T-helper 2 cell treated with Interferon-gamma antibody and Interleukin-4, amounts not matched to agents 5 μg/mL and 100 μg/mL, for 36 hours (primary cell): ENCODE results near the gene PHKA2.

Experiments used
- DNase-seq: peaks from one replicate; pipeline ENCODE4 v3.0.0; 2021; ENCODE audit warnings: low spot score
- H3K27ac Mint-ChIP-seq: one replicate; pipeline ENCODE4 v1.8.0; 2021; ENCODE audit warnings: mild to moderate bottlenecking, mixed read lengths
- H3K27me3 Mint-ChIP-seq: one replicate; pipeline ENCODE4 v1.8.0; 2021; ENCODE audit warnings: low read depth, mixed read lengths
- H3K36me3 Mint-ChIP-seq: one replicate; pipeline ENCODE4 v1.8.0; 2021; ENCODE audit warnings: low read depth, mixed read lengths
- H3K4me1 Mint-ChIP-seq: one replicate; pipeline ENCODE4 v1.8.0; 2021; ENCODE audit warnings: low read depth, mixed read lengths
- H3K4me3 Mint-ChIP-seq: one replicate; pipeline ENCODE4 v1.8.0; 2022; ENCODE audit warnings: mild to moderate bottlenecking, moderate library complexity, mixed read lengths
- H3K9me3 Mint-ChIP-seq: one replicate; pipeline ENCODE4 v1.8.0; 2021; ENCODE audit warnings: mixed read lengths

The PHKA2 gene

GRCh38 chrX:18886344-18887161 is 97.4 kb downstream of the PHKA2 start:
- peak overlapping the region; percentile 86 for H3K4me3 Mint-ChIP-seq
- peak; percentile 28 for DNase-seq
- peaks cover 18% of the 10 kb centered on the region for H3K4me1 Mint-ChIP-seq
- no peaks in the 10 kb centered on the region for H3K27me3 Mint-ChIP-seq
- no peaks in the 10 kb centered on the region for H3K9me3 Mint-ChIP-seq
- no peaks in the 10 kb centered on the region for H3K36me3 Mint-ChIP-seq
- peak overlapping the region; percentile 79 for H3K27ac Mint-ChIP-seq

GRCh38 chrX:18886005-18886343 is 97.9 kb downstream of the PHKA2 start:
- Mint-ChIP-seq H3K4me1 (peaks cover 18% of the 10 kb centered on the region), H3K27me3 (no peaks in the 10 kb centered on the region), H3K27ac (peak overlapping the region; percentile 79), H3K4me3 (peak overlapping the region; percentile 86), H3K9me3 (no peaks in the 10 kb centered on the region), H3K36me3 (no peaks in the 10 kb centered on the region)
- DNase-seq: no peak

- Mint-ChIP-seq H3K27me3 (no peaks in the 10 kb centered on the region), H3K36me3 (no peaks in the 10 kb centered on the region), H3K4me1 (peaks cover 18% of the 10 kb centered on the region), H3K4me3 (peak overlapping the region; percentile 86), H3K9me3 (no peaks in the 10 kb centered on the region), H3K27ac (peak overlapping the region; percentile 79)
- DNase-seq: no peak
Measured at GRCh38 chrX:18885328-18886004, 98.4 kb downstream of the PHKA2 start.

DNA sequence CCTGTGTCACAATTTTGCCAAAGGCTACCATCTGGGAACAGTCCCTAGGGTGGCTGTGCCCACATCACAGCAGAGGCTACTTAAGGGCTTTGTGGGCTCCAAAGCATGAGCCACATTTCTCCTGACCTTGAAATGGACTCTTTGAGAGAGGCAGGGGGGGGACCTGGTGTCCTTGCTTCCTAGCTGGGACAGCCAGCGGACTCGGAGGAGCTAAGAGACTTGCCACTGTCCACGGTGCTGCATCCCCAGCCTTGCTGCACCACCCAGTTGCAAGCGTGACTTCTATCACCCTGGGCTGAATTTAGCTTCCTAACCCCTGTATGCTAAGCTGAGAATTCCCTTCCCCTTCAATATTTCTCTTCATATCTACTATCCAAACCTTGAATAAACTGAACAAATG is 99.0 kb downstream of the PHKA2 start:
- no peaks in the 10 kb centered on the region for H3K36me3 Mint-ChIP-seq
- H3K27me3 Mint-ChIP-seq: no peaks in the 10 kb centered on the region
- peaks cover 18% of the 10 kb centered on the region for H3K4me1 Mint-ChIP-seq
- no peak overlapping the region for H3K4me3 Mint-ChIP-seq
- no peak overlapping the region for H3K27ac Mint-ChIP-seq
- DNase-seq: no peak
- H3K9me3 Mint-ChIP-seq: no peaks in the 10 kb centered on the region

DNA sequence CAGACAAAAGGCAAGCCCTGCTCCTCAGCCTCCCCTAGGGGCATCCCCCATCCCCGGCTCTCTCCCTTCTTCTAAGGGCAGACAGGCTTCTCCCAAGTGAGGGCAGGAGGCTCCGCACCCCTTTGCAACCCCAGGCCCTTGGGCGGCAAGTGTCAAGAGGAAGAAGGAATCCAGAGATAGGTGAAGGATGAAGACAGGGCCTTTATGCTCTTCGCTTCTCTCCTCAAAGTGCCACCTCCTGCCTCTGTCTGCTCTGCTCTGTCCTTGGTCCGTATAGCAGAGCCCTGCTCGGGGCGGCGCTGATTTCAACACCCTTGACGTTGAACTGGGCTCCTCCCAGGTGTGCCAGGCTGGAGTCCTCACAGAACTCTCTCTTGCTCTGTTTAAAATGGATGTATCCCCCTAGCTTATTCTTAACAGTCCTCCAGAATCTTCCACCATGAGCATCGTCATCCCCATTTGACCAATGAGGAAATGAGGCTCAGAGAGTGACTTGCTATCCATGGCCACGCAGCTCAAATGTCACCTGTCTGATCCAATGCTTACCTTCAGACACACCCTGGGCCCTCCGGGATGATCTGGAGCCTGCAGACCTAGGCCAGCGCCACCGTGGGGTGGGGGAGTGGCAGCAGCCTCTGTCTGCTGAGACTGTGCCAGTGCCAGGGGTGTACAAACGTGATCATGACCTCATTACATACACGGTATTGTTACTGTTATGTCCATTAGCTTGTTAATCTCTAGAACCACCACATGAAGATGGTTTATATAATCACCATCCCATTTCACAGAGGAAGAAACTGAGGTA is 99.8 kb downstream of the PHKA2 start:
- H3K36me3 Mint-ChIP-seq: no peaks in the 10 kb centered on the region
- no peak overlapping the region for H3K27ac Mint-ChIP-seq
- no peak overlapping the region for H3K4me3 Mint-ChIP-seq
- peaks cover 18% of the 10 kb centered on the region for H3K4me1 Mint-ChIP-seq
- H3K9me3 Mint-ChIP-seq: no peaks in the 10 kb centered on the region
- no peaks in the 10 kb centered on the region for H3K27me3 Mint-ChIP-seq
- no peak for DNase-seq

GRCh38 chrX:18883234-18883960 is 100.5 kb downstream of the PHKA2 start:
- Mint-ChIP-seq H3K27me3 (no peaks in the 10 kb centered on the region), H3K9me3 (no peaks in the 10 kb centered on the region), H3K36me3 (no peaks in the 10 kb centered on the region), H3K27ac (no peak overlapping the region), H3K4me3 (no peak overlapping the region), H3K4me1 (peaks cover 18% of the 10 kb centered on the region)
- DNase-seq: no peak

GRCh38 chrX:18879144-18879543 is 104.8 kb downstream of the PHKA2 start:
- no peak overlapping the region for H3K4me3 Mint-ChIP-seq
- no peaks in the 10 kb centered on the region for H3K27me3 Mint-ChIP-seq
- H3K9me3 Mint-ChIP-seq: no peaks in the 10 kb centered on the region
- no peaks in the 10 kb centered on the region for H3K36me3 Mint-ChIP-seq
- no peak overlapping the region for H3K27ac Mint-ChIP-seq
- no peaks in the 10 kb centered on the region for H3K4me1 Mint-ChIP-seq
- no peak for DNase-seq

DNA sequence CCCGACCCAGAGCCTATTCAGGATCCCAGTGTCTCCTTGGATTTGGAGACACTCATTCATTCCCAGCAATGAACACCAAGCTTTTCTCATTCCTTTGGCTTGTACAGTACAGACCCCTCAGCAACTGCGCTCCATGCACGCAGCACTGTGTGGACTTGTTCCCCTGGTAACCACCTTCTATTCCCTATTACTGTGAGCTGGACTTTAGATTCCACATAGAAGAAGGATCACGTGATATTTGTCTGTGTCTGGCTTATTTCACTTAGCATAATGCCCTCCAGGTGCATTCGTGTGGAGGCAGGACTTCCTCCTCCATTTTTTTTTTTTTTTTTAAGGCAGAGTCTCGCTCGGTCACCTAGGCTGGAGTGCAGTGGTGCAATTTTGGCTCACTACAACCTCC is 106.4 kb downstream of the PHKA2 start:
- Mint-ChIP-seq H3K9me3 (no peaks in the 10 kb centered on the region), H3K4me1 (no peaks in the 10 kb centered on the region), H3K4me3 (no peak overlapping the region), H3K27me3 (no peaks in the 10 kb centered on the region), H3K27ac (no peak overlapping the region), H3K36me3 (no peaks in the 10 kb centered on the region)
- DNase-seq: no peak

DNA sequence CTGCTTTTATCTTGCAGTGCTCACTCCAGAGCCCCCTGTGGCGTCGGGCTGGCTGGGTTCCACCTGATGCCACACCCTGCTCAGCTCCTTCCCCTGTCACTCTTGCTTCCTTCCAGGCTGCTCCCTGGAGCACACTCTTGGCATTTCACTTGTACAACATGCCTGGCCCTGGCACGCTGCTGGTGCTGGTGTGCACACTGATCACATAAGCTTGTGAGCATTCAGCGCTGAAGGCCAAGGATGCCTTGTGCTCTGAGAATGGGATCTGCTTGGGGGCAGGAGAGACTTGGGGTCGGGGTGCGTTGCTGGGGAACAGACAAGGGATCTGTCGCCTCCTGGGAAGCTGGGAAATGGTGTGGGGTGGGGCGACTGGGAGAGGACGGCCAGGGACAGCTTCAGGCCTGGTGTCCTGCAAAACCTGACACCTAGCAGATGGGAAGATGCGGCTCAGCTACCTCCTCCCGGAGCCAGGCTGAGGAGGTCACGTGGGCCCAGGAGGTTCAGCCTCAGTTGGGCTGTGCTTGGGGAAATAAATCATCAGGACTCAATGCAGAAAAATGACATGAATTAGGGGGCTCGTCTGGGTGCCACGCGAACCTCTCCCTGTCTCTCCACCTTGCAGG is 108.5 kb downstream of the PHKA2 start:
- no peak overlapping the region for H3K4me3 Mint-ChIP-seq
- no peaks in the 10 kb centered on the region for H3K4me1 Mint-ChIP-seq
- H3K27ac Mint-ChIP-seq: no peak overlapping the region
- no peaks in the 10 kb centered on the region for H3K36me3 Mint-ChIP-seq
- H3K27me3 Mint-ChIP-seq: no peaks in the 10 kb centered on the region
- DNase-seq: no peak
- H3K9me3 Mint-ChIP-seq: no peaks in the 10 kb centered on the region

GRCh38 chrX:18874560-18875255 is 109.2 kb downstream of the PHKA2 start:
- no peak overlapping the region for H3K27ac Mint-ChIP-seq
- no peaks in the 10 kb centered on the region for H3K27me3 Mint-ChIP-seq
- no peaks in the 10 kb centered on the region for H3K36me3 Mint-ChIP-seq
- H3K4me1 Mint-ChIP-seq: no peaks in the 10 kb centered on the region
- H3K9me3 Mint-ChIP-seq: no peaks in the 10 kb centered on the region
- no peak for DNase-seq
- H3K4me3 Mint-ChIP-seq: no peak overlapping the region

- Mint-ChIP-seq H3K9me3 (no peaks in the 10 kb centered on the region), H3K4me1 (no peaks in the 10 kb centered on the region), H3K27ac (no peak overlapping the region), H3K4me3 (no peak overlapping the region), H3K27me3 (no peaks in the 10 kb centered on the region), H3K36me3 (no peaks in the 10 kb centered on the region)
- DNase-seq: no peak
Measured at GRCh38 chrX:18873836-18874235, 110.1 kb downstream of the PHKA2 start.

DNA sequence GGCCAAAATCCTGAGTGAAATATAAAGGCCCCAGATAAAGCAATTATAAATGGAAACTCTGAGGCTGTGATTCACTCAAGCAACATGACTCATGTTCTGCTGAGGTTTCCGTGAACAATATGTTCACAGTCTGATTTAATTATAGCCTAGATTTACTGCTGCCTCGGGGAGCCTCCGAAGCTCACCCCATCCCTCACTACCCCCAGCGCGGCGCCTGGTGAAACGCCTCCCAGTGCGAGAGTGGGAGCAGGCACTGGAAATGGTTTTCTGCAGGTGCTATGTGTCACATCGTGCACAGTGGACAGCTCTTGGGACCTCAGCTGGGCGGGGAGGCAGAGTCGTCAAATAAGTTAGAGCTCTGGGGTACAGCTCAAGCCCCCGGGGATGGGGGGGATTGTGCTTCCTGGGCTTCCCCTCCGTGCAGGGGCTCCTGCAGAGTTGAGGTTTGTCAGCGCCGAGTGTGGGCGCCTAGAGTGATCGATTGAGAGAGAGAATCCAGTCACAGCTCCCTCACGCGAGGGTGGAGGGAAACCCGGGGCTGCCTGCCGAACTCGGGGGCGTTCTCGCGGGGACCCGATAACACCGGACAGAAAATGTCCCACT is 110.6 kb downstream of the PHKA2 start:
- H3K36me3 Mint-ChIP-seq: no peaks in the 10 kb centered on the region
- no peak overlapping the region for H3K4me3 Mint-ChIP-seq
- DNase-seq: no peak
- H3K9me3 Mint-ChIP-seq: no peaks in the 10 kb centered on the region
- H3K27ac Mint-ChIP-seq: no peak overlapping the region
- H3K4me1 Mint-ChIP-seq: no peaks in the 10 kb centered on the region
- no peaks in the 10 kb centered on the region for H3K27me3 Mint-ChIP-seq

DNA sequence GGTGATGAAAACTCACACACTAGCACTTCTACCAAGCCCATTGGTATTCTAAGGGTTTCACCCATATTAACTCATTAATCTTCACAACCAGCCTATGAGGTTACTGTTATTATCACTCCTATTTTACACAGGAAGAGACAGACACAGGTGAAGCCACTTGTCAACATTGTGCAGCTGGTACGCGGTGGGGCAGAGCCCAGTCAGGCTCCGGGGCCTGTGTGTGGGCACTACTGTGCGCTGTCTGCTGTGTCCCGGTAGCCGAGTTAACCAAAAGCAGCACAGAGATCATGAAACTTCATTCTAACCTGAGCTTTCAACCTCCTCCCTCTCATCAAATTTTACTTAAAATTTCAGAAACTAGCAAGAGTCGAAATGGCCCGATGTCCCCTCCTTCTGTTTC is 111.3 kb downstream of the PHKA2 start:
- H3K4me1 Mint-ChIP-seq: no peaks in the 10 kb centered on the region
- H3K27me3 Mint-ChIP-seq: no peaks in the 10 kb centered on the region
- no peak overlapping the region for H3K27ac Mint-ChIP-seq
- no peak overlapping the region for H3K4me3 Mint-ChIP-seq
- no peak for DNase-seq
- H3K9me3 Mint-ChIP-seq: no peaks in the 10 kb centered on the region
- no peaks in the 10 kb centered on the region for H3K36me3 Mint-ChIP-seq
